Measurements from ENCODE around the gene TENM4. TPM values are rescaled to one million over a fixed set of nuclear protein-coding genes. Genes with fewer than 3 reads are reported as not detected.

TENM4 gene
- total and polyA plus RNA-seq, 10 of the 15 experiments (the other 5 are each of a cell fraction or from before 2014, with no cell fraction given) = 0.03 to 0.12 (median 0.06) TPM; not detected in 7

DNA sequence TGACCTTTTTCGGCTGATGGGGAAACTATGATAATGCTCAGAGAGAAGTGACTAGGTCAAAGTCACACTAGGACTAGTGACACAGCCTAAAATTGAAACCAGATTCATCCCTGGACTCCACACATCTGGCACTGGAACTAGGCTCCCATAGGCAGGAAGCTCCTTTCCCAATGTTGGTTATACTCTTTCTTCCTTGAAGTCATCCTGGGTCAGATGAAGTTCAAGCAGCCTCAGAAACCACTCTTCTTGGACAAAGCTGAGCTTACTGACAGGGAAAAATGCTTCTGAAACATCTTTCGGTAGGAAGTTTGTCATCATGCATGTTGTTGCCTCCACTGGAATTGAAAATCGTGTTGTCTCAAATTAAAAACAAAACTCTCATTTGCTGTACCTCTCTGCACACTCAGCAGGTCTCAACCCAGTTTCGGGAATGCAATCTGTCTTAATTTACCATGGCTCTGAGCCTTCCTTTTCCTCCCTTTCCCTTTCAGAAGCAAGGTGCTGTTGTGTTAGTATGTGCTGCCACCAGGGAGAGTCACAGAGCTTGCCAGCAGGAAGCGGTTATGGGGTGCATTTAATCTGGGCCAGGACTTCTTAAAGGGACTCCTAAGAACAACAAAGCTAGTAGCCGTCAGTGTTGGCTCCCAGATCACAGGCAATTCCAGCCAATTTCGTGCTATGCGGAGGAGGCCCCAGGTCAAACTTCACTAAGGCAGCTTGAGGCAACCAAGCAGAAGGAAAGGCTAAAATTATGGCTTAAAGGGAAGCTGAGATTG is 384.8 kb downstream of the TENM4 start:
- Histone ChIP-seq H3K4me3 (no peak overlapping the region), H2AFZ (ENCODE audit: control insufficient read depth, low read depth, low read length) (no peak overlapping the region), H3K4me2 (ENCODE audit: control insufficient read depth, insufficient read depth) (no peak overlapping the region), H3K4me1 (ENCODE audit: control insufficient read depth, insufficient read depth, low read length) (no peaks in the 10 kb centered on the region), H3K9ac (ENCODE audit: control insufficient read depth, insufficient read depth, low read length) (no peak overlapping the region), H3K79me2 (ENCODE audit: control insufficient read depth, insufficient read depth, low read length) (no peaks in the 10 kb centered on the region), H4K20me1 (ENCODE audit: control insufficient read depth, insufficient read depth) (no peaks in the 10 kb centered on the region), H3K27ac (ENCODE audit: control insufficient read depth, insufficient read depth) (no peak overlapping the region), H3K36me3 (ENCODE audit: control insufficient read depth in 2 of 2, insufficient read depth in 2 of 2, low read length in 1 of 2) (no peaks in the 10 kb centered on the region; a peak in 1 of 4 replicates), H3K9me3 (replicated peaks; ENCODE audit: control insufficient read depth, insufficient read depth, low read length) (no peaks in the 10 kb centered on the region), H3K27me3 (replicated peaks in 1 of 2; ENCODE audit: control insufficient read depth in 2 of 2, insufficient read depth in 2 of 2, low read length in 1 of 2) (no peaks in the 10 kb centered on the region)
- no peak for DNase-seq (ENCODE audit: low read depth, low spot score)
- no peak for ATAC-seq
- in situ Hi-C loops (cut with MboI) (no loop called here), intact Hi-C loops (cut with micrococcal nuclease; ENCODE audit: unreplicated experiment) (no loop called here)
- no TSS peak for BruUV-seq (replicated peaks)
- ChIA-PET SMC1A (ENCODE audit: uncharacterized antibody, unreplicated experiment) (no interaction called here), POLR2A (no interaction called here), CTCF (interaction anchor here (2.3 kb wide), 1 partner anchor 43 kb away, joined by 10 read pairs; no protein-coding TSS in a partner anchor), RAD21 (ENCODE audit: unreplicated experiment) (interaction anchor here (0.9 to 2.5 kb wide), 2 partner anchors 44 kb away, joined by 3 to 6 read pairs; no protein-coding TSS in a partner anchor)
- 38% methylated on average over 8 of the region's 8 CpGs for WGBS (ENCODE audit: insufficient coverage, insufficient replicate concordance, low lambda C conversion rate, missing lambda C conversion rate)
- FAIRE-seq = no peak
- TF ChIP-seq FOS (IDR thresholded peaks at IDR 0.05; ENCODE audit: borderline replicate concordance, extremely low read depth, insufficient read length) = no peak
- TF ChIP-seq, protein P1, sequence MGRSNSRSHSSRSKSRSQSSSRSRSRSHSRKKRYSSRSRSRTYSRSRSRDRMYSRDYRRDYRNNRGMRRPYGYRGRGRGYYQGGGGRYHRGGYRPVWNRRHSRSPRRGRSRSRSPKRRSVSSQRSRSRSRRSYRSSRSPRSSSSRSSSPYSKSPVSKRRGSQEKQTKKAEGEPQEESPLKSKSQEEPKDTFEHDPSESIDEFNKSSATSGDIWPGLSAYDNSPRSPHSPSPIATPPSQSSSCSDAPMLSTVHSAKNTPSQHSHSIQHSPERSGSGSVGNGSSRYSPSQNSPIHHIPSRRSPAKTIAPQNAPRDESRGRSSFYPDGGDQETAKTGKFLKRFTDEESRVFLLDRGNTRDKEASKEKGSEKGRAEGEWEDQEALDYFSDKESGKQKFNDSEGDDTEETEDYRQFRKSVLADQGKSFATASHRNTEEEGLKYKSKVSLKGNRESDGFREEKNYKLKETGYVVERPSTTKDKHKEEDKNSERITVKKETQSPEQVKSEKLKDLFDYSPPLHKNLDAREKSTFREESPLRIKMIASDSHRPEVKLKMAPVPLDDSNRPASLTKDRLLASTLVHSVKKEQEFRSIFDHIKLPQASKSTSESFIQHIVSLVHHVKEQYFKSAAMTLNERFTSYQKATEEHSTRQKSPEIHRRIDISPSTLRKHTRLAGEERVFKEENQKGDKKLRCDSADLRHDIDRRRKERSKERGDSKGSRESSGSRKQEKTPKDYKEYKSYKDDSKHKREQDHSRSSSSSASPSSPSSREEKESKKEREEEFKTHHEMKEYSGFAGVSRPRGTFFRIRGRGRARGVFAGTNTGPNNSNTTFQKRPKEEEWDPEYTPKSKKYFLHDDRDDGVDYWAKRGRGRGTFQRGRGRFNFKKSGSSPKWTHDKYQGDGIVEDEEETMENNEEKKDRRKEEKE (IDR thresholded peaks at IDR 0.05) = no peak
- TF ChIP-seq, protein P2, sequence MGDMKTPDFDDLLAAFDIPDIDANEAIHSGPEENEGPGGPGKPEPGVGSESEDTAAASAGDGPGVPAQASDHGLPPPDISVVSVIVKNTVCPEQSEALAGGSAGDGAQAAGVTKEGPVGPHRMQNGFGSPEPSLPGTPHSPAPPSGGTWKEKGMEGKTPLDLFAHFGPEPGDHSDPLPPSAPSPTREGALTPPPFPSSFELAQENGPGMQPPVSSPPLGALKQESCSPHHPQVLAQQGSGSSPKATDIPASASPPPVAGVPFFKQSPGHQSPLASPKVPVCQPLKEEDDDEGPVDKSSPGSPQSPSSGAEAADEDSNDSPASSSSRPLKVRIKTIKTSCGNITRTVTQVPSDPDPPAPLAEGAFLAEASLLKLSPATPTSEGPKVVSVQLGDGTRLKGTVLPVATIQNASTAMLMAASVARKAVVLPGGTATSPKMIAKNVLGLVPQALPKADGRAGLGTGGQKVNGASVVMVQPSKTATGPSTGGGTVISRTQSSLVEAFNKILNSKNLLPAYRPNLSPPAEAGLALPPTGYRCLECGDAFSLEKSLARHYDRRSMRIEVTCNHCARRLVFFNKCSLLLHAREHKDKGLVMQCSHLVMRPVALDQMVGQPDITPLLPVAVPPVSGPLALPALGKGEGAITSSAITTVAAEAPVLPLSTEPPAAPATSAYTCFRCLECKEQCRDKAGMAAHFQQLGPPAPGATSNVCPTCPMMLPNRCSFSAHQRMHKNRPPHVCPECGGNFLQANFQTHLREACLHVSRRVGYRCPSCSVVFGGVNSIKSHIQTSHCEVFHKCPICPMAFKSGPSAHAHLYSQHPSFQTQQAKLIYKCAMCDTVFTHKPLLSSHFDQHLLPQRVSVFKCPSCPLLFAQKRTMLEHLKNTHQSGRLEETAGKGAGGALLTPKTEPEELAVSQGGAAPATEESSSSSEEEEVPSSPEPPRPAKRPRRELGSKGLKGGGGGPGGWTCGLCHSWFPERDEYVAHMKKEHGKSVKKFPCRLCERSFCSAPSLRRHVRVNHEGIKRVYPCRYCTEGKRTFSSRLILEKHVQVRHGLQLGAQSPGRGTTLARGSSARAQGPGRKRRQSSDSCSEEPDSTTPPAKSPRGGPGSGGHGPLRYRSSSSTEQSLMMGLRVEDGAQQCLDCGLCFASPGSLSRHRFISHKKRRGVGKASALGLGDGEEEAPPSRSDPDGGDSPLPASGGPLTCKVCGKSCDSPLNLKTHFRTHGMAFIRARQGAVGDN (IDR thresholded peaks at IDR 0.05) = no peak
- TF ChIP-seq TAF1 (IDR thresholded peaks at IDR 0.05; ENCODE audit: borderline replicate concordance, low read depth, low read length) = no peak
- TF ChIP-seq, protein P3, sequence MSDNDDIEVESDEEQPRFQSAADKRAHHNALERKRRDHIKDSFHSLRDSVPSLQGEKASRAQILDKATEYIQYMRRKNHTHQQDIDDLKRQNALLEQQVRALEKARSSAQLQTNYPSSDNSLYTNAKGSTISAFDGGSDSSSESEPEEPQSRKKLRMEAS (IDR thresholded peaks at IDR 0.05; ENCODE audit: low read depth, low read length) = no peak
- TF ChIP-seq CHD2 (IDR thresholded peaks at IDR 0.05; ENCODE audit: borderline replicate concordance, low read depth, low read length) = no peak
- TF ChIP-seq, protein P4, sequence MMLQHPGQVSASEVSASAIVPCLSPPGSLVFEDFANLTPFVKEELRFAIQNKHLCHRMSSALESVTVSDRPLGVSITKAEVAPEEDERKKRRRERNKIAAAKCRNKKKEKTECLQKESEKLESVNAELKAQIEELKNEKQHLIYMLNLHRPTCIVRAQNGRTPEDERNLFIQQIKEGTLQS (IDR thresholded peaks at IDR 0.05; ENCODE audit: borderline replicate concordance, extremely low read depth, low read depth, low read length) = no peak
- no peak for TF ChIP-seq CBFB (IDR thresholded peaks at IDR 0.05; ENCODE audit: low read depth)
- no peak for TF ChIP-seq ETV6 (conservative IDR thresholded peaks at IDR 0.05 in 1 of 2, IDR thresholded peaks at IDR 0.05 in 1 of 2; ENCODE audit: borderline replicate concordance in 1 of 2, low read depth in 1 of 2)
- TF ChIP-seq, protein P5, sequence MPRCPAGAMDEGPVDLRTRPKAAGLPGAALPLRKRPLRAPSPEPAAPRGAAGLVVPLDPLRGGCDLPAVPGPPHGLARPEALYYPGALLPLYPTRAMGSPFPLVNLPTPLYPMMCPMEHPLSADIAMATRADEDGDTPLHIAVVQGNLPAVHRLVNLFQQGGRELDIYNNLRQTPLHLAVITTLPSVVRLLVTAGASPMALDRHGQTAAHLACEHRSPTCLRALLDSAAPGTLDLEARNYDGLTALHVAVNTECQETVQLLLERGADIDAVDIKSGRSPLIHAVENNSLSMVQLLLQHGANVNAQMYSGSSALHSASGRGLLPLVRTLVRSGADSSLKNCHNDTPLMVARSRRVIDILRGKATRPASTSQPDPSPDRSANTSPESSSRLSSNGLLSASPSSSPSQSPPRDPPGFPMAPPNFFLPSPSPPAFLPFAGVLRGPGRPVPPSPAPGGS (IDR thresholded peaks at IDR 0.05; ENCODE audit: borderline replicate concordance, insufficient read depth, low read depth, low read length, poor library complexity, severe bottlenecking) = no peak
- TF ChIP-seq KDM1A (IDR thresholded peaks at IDR 0.05; ENCODE audit: borderline replicate concordance) = no peak
- no peak for TF ChIP-seq CHD4 (IDR thresholded peaks at IDR 0.05)
- TF ChIP-seq PML (IDR thresholded peaks at IDR 0.05; ENCODE audit: low read length) = no peak
- TF ChIP-seq ESRRA (IDR thresholded peaks at IDR 0.05; ENCODE audit: low read length) = no peak
